ENCODE data around the gene CDKN2B.

- no peak for TF ChIP-seq CTCF (conservative IDR thresholded peaks at IDR 0.05; ENCODE audit: low read depth, low read length)
- TF ChIP-seq USF2 (IDR thresholded peaks at IDR 0.05; ENCODE audit: low read depth, low read length) = no peak
- TF ChIP-seq RAD21 (IDR thresholded peaks at IDR 0.05; ENCODE audit: low read length) = no peak
- no peak for TF ChIP-seq POLR2A (IDR thresholded peaks at IDR 0.05; ENCODE audit: low read depth, low read length)
- no peak for TF ChIP-seq SMC3 (IDR thresholded peaks at IDR 0.05; ENCODE audit: low read depth, low read length)
- TF ChIP-seq FOS (IDR thresholded peaks at IDR 0.05; ENCODE audit: low read depth, low read length) = no peak
- TF ChIP-seq CEBPB (IDR thresholded peaks at IDR 0.05; ENCODE audit: low read depth, low read length) = no peak
- no peak for TF ChIP-seq RCOR1 (IDR thresholded peaks at IDR 0.05; ENCODE audit: insufficient replicate concordance, low read length)
- no peak for TF ChIP-seq MXI1 (IDR thresholded peaks at IDR 0.05; ENCODE audit: borderline replicate concordance, low read depth, low read length)
- TF ChIP-seq RFX5 (IDR thresholded peaks at IDR 0.05; ENCODE audit: low read depth, low read length) = no peak
Measured at GRCh38 chr9:21964925-21965385, 44.1 kb downstream of the CDKN2B start.

Measured in IMR-90 (cell line).